HG02571 (cell line): ENCODE measurements around the gene BTBD19.
A peak's percentile ranks its signal among the peaks of the same experiment; 100 is the strongest.
"Not testable (repeated sequence)": the region's sequence is repeated elsewhere in the genome, so short reads cannot be mapped to it uniquely, and the experiment has no call there.

ENCODE experiments used
- ATAC-seq: cut with Tn5 transposase; IDR thresholded peaks from one replicate; pipeline ENCODE4 v1.9.1; 2021; ENCODE audit warnings: mild to moderate bottlenecking, moderate library complexity; ENCODE audit not compliant: unreplicated experiment

BTBD19 gene

GRCh38 chr1:44786841-44787426 lies 21.4 kb upstream of the BTBD19 start:
- ATAC-seq, result no peak

GRCh38 chr1:44787506-44787905 lies 20.8 kb upstream of the BTBD19 start:
- no peak for ATAC-seq

- no peak for ATAC-seq
These were observed 20.0 kb upstream of the BTBD19 start, which contains the start of gene BEST4 for GRCh38 chr1:44788120-44788860. Gene BEST4, minus strand, starts transcription at chr1:44788170. Its CDS starts 465 bp downstream, at chr1:44787705.

- no peak for ATAC-seq
These were observed 17.1 kb upstream of the BTBD19 start for GRCh38 chr1:44790968-44791801.

GRCh38 chr1:44792736-44793502 lies 15.4 kb upstream of the BTBD19 start:
- no peak for ATAC-seq

- not testable (repeated sequence) for ATAC-seq
These were observed 10.4 kb upstream of the BTBD19 start for GRCh38 chr1:44797886-44798285.

- ATAC-seq, result no peak
These were observed 9.6 kb upstream of the BTBD19 start for GRCh38 chr1:44798481-44799365.

GRCh38 chr1:44799770-44800584 lies 8.3 kb upstream of the BTBD19 start, which contains the start of gene PLK3:
Gene PLK3, plus strand, starts transcription at chr1:44800377. Its CDS starts 87 bp downstream, at chr1:44800464.
- peak; percentile 79 for ATAC-seq

- no peak for ATAC-seq
These were observed 6.6 kb upstream of the BTBD19 start for GRCh38 chr1:44801491-44802305.

- ATAC-seq, result no peak
These were observed 5.8 kb upstream of the BTBD19 start for GRCh38 chr1:44802306-44803061.

- ATAC-seq, result no peak
These were observed 5.3 kb upstream of the BTBD19 start for GRCh38 chr1:44803062-44803311.

- no peak for ATAC-seq
These were observed 4.8 kb upstream of the BTBD19 start for GRCh38 chr1:44803312-44804095.

- ATAC-seq, result no peak
These were observed 2.9 kb upstream of the BTBD19 start for GRCh38 chr1:44805311-44806024.

GRCh38 chr1:44806025-44806703 lies 2.2 kb upstream of the BTBD19 start:
- no peak for ATAC-seq

GRCh38 chr1:44806704-44807363 lies 1.5 kb upstream of the BTBD19 start, which contains the start of gene DYNLT4:
Gene DYNLT4, minus strand, starts transcription at chr1:44807351. Its CDS starts 683 bp downstream, at chr1:44806668.
- ATAC-seq, result no peak
